ENCODE measurements around the gene TEKT1.
"Not testable (repeated sequence)": the region's sequence is repeated elsewhere in the genome, so short reads cannot be mapped to it uniquely, and the experiment has no call there.

Gene TEKT1

DNA sequence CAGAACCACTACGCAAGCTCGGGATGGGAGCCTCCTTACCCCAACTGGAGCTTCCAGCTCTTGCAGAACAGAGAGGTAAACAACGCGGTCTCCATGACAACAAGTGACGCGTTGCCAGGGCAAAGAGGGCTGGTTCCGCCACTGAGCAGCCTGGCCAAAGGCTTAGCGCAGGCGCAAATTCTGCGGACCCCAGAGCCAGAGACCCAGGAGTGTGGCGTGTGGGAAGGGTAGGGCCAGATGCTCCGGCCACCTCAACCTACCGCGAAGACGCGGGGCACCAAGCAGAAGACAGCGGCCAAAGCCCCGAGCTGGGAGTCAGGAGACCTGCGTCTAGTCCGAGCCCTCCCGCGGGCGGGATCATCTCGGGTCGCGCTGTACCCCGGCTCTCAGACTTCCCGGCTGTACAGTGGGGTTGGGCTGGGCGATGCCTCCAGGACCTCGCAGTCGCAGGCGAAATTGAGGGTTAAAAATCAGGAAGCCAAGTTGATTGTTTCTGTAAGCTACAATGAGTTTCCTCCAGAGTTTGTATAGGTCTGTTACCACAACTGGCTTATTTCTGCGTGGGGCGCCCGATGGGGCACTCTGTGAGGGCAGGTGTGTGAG, at the start of gene TEKT1:
Gene TEKT1, minus strand, starts transcription at position 69 of the 603 bp plus-strand sequence. CDS start 1,353 bp downstream, outside the sequence.
- DNase-seq, result peak; percentile 69

DNA sequence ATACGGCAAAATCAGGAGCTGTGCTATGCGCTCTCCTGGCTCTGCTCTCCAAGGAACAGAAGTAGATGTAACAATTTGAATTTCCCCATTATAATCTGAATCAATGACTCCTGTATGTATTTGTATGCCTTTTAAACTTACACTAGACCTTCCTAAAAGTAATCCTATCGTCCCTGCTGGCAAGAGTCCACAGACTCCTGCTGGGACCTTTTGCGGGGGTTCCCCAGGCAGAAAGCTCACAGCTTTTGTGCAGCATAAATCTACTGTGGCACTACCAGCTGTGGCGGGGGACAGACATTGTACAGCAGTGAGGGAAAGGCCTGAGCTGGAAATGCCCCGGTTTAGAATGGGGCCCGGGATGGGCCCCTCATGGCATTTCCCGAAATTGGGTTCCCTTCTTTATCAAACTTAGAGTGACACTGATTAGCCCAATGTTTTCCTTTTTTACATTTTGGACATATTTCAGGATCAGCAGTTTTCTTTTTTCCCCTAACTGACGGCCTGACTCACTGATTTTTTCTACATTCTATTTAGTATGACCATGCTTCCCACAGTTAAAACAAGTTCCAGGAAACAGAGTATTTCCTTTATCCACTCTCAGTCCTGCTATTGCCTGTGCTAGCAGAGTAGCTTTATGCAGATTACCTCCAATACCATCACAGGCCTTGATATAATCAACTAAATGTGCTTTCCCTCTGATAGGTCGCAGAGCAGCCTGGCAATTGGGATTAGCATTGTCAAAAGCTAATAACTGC, 47.9 kb upstream of the TEKT1 start:
- not testable (repeated sequence) for DNase-seq

DNA sequence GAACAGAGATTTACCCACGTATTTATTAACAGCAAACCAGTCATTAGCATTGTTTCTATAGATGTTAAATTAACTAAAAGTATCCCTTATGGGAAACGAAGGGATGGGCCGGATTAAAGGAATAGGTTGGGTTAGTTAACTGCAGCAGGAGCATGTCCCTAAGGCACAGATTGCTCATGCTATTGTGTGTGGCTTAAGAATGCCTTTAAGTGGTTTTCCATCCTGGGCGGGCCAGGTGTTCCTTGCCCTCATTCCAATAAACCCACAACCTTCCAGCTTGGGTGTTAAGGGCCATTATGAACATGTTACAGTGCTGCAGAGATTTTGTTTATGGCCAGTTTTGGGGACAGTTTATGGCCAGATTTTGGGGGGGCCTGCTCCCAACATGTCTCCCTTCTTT, 43.7 kb upstream of the TEKT1 start:
- not testable (repeated sequence) for DNase-seq

DNA sequence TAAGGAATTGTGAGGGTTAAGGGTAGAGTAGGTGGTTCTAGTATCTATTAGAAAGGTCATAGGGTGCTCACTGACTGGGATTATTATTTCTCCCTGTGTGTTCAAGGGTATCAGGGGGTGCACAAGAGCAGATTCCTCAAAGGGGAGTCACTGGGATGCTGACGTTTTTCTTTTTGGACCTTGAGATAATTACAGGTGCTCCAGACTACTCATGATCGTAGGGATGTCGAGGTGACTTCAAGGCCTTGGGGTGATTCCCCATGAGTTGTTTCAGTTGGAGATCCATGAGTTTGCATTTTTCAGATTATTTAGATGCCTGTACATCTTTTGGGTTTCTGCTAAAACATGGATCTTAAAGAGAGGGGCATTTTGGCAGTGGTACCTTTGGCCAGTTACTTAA, 41.4 kb upstream of the TEKT1 start:
- no peak for DNase-seq

DNA sequence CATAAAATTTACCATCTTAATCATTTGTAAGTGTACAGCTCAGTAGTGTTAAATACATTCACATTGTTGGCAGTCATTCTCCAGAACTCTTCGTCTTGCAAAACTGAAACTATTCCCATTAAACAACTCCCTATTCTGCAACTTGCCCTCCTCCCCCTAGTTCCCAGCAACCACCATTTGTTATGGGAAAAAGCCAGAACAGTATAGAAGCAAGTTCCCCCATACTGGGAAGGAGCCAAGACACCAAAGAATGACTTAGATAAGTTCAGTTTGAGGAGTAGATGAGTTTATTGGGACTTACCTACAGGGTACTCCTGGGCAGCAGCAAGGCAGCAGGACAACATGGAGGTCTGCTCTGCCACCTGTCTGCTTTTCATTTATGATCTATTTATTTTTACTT, 39.3 kb upstream of the TEKT1 start:
- DNase-seq, result no peak

DNA sequence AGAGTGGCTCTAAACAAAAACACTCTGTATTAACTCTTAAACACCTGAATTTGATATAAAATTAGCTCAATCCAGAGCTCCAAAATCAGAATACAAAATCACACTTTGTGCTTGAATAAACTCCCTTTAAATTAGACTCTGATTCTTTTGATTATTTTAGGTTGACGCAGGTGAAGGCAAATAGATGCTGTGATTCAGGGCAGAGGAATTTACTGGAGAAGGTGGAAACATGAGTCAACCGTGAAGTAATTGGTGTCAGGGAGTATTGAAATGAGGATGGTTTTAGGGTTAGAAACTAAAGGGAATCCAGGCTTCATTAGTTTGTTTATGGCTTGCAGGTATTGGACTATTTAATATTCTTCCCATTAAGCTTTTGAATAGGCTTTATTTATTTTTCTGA, 37.1 kb upstream of the TEKT1 start:
- DNase-seq, result no peak

DNA sequence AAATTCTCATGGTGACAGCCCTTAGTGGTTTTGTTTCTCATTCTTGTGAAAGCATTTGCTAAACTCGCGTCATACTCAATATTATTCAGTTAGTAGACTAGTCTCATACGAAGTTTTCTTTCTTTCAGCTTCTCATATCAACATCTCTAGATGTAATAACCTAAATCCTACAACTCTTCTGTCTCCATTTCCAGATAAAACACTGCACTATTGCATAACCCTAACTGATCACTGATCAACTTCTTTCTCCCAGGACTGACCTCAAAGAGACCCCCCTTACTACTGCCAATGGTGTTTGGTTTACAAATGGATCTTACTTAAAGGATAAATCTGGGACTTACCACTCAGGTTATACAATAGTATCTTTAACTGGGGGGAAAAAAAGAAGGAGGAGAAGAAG, 36.3 kb upstream of the TEKT1 start:
- no peak for DNase-seq

DNA sequence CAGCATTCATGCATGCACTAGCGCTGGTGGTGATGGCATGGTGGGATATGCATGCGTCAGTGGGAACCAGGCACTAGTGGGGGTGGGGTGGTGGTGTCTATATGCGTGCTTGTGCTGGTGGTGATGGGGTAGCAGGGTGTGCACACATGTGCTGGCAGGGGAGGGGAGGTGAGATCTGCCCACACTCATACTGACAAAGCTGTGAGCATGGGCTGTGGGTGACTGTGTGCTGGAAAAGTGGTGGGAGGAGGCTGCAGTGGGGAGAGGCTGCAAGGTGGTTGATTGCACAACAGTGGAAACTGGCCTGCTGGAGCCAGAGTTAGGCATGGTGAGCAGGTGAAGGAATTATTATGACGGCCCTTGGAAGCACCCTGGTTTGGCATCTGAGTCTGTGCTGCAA, 31.3 kb upstream of the TEKT1 start:
- DNase-seq, result peak; percentile 7

DNA sequence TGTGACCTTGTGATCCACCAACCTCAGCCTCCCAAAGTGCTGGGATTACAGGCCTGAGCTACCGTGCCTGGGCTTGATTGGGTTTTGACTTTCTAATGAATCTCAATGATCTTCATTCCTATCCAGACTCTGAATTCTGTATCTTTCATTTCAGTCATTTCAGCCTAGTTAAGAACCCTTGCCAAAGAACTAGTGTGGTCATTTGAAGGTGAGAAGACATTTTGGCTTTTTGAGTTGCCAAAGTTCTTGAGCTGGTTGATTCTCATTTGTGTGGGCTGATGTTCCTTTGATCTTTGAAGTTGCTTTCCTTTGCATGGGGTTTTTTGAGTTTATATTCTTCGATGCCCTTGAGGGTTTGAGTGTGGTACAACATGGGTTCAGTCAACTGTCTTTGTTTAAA, 30.6 kb upstream of the TEKT1 start:
- DNase-seq, result no peak

DNA sequence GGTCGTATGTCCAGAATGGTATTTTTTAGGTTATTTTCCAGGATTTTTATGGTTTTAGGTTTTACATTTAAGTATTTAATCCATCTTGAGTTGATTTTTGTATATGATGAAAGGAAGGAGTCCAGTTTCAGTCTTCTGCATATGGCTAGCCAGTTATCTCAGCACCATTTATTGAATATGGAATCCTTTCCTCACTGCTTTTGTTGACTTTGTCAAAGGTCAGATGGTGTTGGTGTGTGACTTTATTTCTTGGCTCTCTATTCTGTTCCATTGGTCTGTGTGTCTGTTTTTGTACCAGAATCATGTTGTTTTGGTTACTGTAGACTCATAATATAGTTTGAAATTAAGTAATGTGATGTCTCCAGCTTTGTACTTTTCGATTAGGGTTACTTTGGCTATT, 26.4 kb upstream of the TEKT1 start:
- DNase-seq, result no peak

DNA sequence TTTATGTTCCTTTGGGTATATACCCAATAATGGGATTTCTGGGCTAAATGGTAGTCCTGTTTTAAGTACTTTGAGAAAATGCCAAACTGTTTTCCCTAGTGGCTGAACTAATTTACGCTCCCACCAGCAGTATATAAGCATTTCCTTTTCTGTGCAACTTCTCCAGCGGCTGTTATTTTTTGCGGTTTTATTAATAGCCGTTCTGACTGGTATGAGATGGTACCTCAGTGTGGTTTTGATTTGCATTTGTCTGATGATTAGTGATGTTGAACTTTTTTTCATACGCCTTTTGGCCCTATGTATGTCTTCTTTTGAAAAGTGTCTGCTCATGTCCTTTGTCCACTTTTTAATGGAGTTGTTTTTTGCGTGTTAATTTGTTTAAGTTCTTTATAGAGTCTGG, 25.8 kb upstream of the TEKT1 start:
- DNase-seq, result no peak

DNA sequence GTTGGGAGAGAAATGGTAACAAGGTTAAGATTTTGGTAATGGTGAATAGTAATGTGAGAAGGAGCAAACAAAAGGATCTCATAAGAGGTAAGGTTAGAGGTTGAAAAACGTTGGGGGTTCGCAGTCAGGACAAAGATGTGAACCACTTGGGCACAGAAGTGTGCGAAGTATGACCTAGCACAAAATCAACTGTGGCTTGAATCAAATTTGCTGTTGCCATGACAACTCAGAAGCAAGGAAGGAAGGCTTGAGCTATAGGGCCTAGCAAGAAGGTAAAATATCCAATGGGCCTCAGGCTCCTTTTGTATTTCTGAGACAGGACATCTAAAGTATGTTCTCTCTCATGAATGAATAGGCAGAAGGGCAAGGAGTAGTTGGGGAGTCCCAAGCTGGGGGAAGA, 24.5 kb upstream of the TEKT1 start:
- no peak for DNase-seq

DNA sequence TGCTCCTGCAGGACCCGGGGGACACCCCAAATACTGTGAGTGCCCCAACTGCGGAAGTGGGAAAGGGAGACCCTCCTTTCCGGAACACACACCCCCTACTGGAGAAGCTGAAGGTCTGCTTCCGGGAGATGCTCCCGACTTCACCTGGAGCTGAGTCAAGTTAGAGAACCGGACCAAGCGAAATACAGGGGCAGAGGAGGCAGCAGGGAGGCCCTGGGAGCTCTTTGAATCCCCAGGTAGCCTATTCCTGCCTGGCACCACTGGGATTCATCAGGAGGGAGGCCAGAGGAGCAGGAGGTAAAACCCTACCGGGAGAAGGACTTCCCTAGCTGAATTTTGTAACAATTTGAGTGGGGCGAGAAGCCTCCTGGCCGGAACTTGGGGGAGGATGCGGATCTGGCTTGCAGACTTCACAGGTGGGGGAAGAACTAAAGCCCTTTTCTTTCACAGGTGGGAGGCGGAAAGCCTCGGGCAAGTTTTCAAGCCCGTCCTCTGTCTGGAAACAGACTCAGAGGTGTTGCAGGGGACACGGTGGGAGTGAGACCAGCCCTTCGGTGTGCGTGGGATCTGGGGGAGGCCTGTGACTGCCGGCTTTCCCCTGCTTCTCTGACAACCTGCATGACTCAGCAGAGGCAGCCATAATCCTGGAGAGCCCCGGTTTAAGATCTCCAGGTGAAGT, 22.4 kb upstream of the TEKT1 start:
- peak; percentile 41 for DNase-seq

DNA sequence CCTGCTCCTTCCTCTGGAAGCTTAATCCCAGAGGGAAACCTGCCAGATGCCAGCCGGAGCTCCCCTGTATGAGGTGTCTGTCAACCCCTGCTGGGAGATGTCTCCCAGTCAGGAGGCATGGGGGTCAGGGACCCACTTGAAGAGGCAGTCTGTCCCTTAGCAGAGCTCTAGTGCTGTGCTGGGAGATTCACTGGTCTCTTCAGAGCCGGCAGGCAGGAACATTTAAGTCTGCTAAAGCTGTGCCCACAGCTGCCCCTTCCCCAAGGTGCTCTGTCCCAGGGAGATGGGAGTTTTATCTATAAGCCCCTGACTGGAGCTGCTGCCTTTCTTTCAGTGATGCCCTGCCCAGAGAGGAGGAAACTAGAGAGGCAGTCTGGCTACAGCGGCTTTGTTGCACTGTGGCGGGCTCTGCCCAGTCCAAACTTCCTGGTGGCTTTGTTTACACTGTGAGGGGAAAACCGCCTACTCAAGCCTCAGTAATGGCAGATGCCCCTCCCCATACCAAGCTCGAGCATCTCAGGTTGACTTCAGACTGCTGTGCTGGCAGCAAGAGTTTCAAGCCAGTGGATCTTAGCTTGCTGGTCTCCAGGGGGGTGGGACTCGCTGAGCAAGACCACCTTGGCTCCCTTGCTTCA, 17.1 kb upstream of the TEKT1 start:
- not testable (repeated sequence) for DNase-seq

DNA sequence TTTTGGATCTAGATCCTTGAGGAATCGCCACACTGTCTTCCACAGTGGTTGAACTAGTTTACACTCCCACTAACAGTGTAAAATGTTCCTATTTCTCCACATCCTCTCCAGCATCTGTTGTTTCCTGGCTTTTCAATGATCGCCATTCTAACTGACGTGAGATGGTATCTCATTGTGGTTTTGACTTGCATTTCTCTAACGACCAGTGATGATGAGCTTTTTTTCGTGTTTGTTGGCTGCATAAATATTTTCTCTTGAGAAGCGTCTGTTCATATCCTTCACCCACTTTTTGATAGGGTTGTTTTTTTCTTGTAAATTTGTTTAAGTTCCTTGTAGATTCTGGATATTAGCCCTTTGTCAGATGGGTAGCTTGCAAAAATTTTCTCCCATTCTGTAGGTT, 14.6 kb upstream of the TEKT1 start:
- DNase-seq, result not testable (repeated sequence)

DNA sequence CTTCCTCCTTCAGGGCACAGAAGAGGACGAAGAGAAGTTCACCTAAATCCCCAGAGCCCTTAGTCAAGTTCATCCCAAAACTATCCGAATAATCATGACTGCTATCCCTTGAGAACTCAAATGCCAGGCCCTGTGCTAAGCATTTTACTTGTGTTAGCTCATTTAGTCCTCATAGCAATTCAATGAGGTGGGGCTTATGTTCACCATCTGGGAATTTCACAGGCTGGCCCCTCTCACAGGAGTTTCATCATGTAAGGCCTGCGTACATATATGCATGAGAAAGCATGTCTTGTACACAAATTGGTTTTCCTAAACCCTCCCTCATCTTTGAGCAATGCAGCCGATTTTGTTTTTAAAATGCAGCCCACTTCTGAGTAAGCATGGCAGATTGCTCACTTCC, 12.9 kb upstream of the TEKT1 start:
- DNase-seq, result not testable (repeated sequence)

DNA sequence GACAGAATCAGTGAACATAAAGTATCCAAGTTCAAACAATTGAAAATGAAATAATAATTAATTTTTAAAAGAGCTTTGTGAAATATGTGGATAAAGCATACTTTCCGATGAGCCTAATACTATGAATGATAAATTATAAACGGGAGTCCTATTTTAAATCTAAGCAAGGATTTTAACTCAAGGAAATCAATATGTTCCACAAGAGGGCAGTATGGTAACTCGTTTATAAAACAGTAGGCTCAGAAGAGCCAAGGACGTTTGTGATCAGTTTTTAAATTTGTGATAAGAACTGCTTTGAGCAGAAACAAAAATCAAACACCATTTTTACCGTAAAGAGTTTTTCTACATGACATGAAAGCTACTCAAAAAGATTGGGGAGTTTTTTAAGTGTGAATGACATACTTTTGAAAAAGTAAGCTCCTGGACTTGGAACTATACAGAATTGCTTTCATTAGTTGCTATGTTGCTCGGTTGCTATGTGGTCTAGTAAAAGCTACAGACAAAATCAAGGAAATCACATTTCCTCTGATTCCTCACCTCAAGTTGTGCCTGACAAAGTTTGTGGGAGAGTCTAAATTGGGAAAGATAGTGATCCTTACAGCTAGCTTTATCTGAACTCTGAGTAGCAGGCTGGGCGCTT, 11.8 kb upstream of the TEKT1 start:
- DNase-seq, result peak; percentile 48

DNA sequence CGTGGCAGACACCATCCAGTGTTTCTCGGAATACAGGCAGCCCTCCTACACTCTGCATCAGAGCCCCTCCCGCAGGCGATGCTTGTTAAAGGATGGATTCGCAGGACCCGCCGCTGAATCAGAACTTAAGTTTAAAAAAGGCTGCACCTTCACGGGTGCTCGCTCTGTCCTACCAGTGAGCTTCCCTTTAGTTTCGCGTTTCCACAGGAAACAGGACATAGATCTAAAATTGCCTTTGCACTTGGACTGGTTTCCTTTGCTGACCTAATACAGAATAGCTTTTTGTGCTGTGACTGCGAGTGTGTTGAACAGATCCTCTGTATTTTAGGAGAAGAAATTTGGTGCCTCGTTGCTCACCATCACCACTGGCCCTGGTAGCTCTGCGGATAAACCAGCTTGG, 10.2 kb upstream of the TEKT1 start:
- DNase-seq, result not testable (repeated sequence)

DNA sequence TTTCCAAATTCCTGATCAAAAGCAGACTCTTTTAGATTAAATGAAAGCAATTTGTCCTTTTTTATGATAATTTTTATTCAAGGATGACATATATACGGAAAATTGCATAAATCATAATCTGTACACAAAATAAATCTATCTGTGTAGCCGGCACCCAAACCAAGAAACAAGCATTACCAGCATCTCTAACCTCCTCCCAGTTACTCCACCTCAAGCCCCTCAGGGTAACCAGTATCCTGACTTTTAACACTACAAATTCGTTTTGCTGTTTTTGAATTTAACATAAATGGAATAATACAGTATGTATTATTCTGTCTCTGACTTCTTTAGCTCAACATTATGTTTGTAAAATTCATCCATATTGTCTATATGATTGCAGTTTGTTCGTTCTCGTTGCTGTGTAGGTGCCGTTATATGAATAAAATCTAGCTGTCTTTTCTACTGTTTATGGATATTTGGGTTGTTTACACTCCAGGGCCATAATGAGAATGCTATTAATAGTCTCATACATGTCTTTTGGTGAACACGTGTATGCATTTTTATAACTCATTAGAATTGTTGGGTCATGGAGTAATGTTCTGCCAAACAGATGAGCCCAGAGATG, 1.0 kb downstream of the TEKT1 start:
- DNase-seq, result no peak

DNA sequence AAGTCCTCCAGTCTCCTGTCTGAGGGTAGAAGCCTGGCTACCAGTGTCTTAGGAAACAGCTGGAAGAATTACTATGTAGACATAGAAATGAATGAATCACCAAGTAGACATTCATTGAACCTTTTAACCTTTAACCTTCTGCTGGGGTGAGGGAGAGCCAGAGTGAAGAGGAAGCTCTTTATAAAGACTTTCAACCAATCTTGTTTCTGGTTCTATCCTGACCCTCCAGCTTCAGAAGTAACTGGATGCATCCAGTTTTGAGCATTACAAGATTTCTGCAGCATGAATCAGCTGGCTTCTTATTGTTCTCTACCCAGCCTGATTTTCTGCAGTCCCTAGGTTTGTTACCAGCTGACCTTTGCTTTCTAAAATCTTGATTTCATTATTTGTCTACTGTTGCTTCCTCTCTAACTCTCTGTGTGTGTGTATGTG, 8.5 kb downstream of the TEKT1 start:
- DNase-seq, result no peak

DNA sequence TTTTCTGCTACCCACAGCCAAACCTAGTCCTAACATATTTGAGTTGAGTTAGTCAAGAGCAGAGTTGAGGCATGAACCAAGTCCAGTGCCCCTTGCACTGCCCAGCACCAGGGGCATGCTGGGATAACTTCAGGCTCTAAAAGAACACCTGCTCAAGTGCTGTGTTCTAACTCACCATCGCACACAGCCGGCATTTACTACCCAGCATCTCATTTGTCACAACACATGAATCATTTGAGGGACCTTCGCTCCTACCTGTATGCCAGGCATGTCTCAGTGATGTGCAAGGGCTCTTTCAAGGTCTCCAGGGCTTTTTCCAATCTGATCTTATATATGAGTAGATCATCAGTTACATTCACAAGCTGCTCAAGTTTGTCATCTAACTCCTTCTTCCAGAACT, 12.6 kb downstream of the TEKT1 start:
- DNase-seq, result no peak

DNA sequence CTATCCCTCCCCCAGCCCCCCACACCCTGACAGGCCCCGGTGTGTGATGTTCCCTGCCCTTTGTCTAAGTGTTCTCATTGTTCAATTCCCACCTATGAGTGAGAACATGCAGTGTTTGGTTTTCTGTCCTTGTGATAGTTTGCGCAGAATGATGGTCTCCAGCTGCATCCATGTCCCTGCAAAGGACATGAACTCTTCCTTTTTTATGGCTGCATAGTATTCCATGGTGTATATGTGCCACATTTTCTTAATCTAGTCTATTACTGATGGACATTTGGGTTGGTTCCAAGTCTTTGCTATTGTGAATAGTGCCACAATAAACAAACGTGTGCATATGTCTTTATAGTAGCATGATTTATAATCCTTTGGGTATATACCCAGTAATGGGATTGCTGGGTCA, 15.2 kb downstream of the TEKT1 start:
- DNase-seq, result not testable (repeated sequence)

DNA sequence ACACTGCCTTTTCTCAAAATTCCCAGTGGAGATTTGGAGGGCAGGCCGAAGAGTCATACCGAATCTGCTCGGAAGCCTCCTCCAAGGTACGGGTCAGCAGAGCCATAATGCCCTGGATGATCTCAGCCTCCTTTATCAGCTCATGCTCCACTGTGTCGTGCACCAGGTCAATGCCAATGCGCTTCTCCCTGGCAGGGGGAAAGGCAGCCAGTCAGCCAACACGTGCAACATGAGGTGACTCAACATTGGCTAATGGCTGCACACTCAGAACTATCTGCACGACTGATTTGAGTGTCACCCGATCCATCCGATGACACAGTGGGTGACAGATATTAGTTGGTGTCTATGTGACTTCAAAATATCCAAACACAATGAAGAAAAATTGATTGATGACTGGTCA, 15.8 kb downstream of the TEKT1 start:
- DNase-seq, result no peak
